Stimulated activated CD4-positive, alpha-beta T cell treated with anti-CD3 and anti-CD28 coated beads, Interleukin-1b, Interleukin-23, amount 100 ng/mL, for 24 hours (primary cell): ENCODE data around the gene RHEBL1.

Source experiments
- DNase-seq, 4 experiments: peaks; one replicate each; pipeline ENCODE4 v3.0.0-alpha.2; 2020; ENCODE audit warnings: low read depth in 4 of 4, low spot score in 1 of 4

Gene RHEBL1, protein sequence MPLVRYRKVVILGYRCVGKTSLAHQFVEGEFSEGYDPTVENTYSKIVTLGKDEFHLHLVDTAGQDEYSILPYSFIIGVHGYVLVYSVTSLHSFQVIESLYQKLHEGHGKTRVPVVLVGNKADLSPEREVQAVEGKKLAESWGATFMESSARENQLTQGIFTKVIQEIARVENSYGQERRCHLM

GRCh38 chr12:49069507-49070346 lies at the start of gene RHEBL1:
Gene RHEBL1, minus strand, starts transcription at chr12:49069979. Its CDS starts 194 bp downstream, at chr12:49069785.
- peak; percentile 95 to 98 (median 98) for DNase-seq

- DNase-seq: no peak
These were observed 41.4 kb upstream of the RHEBL1 start for GRCh38 chr12:49111206-49111605.

DNA sequence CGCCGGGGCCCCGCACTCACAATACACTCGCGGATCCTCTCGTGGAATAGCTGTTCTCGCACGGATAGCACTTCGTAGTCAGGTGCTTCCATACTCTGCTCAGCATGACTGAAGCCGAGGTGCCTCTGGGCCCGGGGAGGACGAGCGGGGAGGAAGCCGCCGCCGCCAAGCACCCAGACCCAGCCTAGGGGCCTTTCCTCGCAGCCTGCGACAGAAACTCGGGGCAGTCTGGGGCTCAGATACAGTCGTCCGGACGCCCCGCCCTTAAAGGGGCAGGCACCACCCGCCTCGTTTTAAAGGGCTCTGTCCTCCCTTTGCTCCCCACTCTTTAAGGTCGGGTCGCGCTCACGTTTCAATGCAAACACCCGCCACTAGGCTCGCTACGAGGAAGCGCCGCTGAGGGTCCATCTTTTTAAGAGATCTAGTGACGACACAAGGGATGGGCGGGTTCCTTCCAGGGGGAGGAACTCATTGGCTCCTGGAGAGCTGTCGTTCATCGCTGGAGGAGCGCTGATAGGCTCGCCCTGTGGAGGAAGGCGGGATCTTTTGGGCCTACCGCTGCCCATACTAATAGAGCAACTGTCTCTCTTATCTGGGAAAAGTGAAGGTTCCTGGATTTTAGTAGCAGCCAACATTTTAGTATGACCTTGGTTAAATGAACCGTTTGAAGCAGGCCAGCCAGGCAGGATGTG lies 40.8 kb upstream of the RHEBL1 start, which contains the start of gene LMBR1L:
Gene LMBR1L (minus strand): TSS at position 384 of the 692 bp plus-strand sequence. CDS start 292 bp downstream, at position 92.
- DNase-seq: peak; percentile 77 to 91 (median 88)

DNA sequence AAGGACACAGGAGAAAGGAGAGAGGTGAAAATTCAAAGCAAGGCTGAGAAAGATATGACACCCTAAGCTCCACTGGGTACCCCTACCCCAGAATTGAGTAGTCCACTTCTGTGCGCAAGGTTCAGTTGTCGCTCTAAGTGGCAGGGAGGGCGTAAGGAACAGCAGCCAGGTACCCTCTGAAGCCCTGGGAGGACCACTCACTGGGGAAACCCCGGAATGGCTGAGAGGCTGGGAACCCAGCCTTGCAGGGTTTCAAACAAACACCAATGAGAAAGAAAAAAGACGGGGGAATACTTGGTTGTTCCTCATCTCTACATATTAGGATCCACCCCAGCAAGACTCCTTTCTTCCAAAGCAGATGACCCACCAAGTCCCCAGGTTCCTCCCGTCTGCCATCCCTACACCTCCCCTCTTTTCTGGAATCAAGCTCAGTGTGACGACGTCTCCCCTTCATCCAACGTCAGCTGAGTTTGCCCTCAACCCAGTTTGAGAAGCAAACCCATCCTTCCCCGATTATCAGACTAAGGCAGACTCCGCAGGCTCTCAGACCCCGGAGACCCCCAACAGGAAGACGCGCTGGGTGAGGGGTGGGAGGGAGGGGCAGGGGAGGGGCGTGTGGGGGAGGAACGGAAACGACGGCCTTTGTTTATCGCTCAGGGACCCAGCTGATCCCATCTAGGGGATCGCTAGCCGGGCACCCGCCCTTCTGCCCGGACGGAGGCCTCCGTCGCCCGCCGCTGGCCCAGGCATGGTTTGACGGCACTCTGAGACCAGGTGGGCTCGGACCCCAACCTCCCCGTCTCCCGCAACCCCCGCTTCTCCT lies 40.1 kb upstream of the RHEBL1 start:
- no peak for DNase-seq

DNA sequence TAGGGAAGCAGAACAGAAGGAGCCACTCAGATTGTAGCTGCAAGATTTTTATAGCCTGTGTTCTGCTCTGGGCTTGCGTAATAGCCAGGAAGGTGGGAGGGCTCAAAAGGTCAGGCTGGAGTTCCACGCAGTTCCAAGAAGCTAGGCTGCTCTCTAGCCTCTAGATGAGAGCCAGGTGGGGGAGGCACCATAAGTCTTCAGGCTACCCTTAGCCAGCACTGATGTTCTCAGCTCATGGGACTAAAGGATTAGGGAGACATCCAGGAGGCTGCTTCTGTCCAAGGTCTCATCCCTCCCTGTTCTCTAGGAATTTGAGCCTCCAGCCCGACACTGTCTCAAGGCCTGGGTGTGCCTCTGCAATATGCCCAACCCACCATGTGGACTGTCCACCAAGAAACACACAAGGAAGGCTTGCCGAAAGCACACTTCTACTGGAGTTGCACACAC lies 39.2 kb upstream of the RHEBL1 start:
- no peak for DNase-seq

DNA sequence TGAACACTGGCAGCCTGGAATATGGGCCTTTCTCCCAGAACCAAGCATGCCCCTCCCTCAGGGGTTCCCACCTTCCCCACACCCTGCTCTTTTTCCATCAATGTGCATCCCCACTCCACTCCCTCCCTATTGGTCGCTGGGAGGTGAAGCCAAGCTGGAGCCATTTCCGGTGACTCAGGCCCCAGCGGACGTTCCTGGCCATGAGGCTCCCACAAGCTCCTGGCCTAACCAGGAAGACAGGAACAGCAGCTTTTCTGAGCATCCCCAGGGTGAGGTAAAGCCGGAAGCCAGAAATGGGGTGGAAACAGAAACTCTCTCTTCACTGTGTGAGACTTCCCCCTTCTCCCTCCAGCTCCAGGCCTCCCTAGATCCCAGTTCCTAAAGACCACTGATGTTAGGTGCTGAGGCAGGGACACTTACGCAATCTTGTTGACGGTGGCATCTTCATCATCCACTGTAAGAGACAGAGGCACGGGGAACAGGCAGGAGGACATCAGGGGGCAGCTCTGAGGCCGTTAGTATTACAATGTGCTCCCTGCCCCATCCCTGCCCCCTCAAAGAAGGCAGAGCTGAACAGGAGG lies 35.8 kb upstream of the RHEBL1 start:
- no peak for DNase-seq

DNA sequence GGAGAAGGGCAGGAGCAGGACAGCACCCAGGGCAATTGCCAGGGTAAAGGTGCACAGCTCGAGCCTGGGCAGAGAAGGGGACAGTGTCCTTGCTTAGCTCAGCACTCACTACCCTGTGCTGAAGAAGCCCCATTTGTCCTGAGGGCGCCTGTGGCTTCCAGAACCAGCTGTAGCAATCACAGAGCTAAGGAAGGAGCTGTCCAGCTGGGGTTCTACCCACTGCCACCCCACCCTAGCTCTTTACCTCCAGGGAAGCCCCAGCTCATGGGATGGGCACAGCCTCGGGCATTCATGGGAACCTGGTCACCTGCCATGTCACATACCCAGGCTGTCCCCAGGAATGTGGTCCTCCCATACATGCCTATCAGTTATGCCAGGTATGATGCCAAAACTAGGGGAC lies 35.0 kb upstream of the RHEBL1 start:
- no peak for DNase-seq

GRCh38 chr12:49100380-49100779 lies 30.6 kb upstream of the RHEBL1 start:
- no peak for DNase-seq

- DNase-seq: no peak
These were observed 28.9 kb upstream of the RHEBL1 start for GRCh38 chr12:49098703-49099102.

- peak in 2 of 4 experiments; percentile 34 to 39 for DNase-seq
These were observed 28.3 kb upstream of the RHEBL1 start for GRCh38 chr12:49098035-49098451.

- no peak for DNase-seq
These were observed 27.6 kb upstream of the RHEBL1 start for GRCh38 chr12:49097381-49097780.

- no peak for DNase-seq
These were observed 25.2 kb upstream of the RHEBL1 start for GRCh38 chr12:49094975-49095365.

GRCh38 chr12:49094160-49094974 lies 24.6 kb upstream of the RHEBL1 start, which contains the start of gene DHH:
Gene DHH, minus strand, starts transcription at chr12:49094801. Its CDS starts 289 bp downstream, at chr12:49094512.
- DNase-seq: no peak

GRCh38 chr12:49093792-49094159 lies 24.0 kb upstream of the RHEBL1 start:
- no peak for DNase-seq

DNA sequence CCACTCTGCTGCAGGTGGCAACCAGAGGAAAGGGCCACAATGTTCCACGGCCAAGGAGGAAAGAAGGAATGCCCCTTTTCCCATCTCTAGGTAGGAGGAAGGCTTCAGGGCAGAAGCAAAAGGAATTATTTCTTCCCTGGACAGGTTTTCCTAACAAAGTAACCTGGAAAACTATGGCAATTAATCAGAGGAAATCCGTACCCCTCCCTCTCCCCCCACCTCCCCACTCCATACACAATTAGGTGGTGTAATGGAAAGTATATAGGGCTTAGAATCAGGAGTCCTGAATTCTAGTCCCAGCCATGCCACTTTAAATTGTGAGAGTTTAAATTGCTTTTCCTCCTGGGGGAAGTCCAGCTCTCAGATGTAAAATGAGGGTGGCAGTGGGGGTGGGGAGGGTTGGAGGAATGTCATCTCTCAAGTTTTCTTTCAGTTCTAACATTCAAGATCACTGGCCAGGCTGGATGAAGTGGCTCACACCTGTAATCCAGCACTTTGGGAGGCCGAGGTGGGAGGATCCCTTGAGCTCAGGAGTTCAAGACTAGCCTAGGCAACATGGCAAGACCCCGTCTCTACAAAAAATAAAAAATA lies 23.1 kb upstream of the RHEBL1 start:
- no peak for DNase-seq

DNA sequence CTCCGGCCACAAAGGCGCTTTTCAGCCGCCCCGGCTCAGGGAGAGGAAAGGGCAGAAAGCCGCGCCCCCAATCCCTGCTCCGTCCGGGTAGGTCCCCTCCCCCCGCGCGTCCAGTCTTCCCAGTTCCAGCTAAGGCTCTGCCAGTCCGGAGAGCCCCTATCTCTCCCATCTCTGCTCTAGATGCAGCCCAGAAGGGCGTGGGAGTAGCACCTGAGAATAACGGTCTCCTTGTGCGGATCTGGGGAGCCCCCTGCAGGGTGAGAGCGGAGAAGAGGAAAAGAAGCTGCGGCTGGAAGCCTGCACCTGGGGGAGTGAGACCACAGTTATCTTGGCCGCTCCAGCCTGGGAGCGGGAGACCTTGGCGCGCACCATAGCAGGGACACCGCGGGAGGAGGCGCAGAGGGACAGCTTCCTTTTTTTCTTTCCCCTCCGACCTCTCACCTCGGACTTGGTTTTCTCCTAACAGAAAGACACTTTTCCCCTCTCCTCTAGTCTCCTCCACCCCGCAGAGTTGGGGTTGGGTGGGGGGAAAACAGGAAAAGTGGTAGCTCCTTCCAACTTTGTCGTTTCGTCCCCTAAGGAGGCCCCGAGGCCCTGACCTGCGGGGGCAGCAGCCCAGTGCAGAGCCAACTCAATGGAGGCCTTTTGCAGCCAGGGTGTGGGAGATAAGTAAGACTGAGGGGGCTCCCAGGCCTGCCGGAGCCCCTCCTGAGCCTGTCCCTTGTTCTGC lies 22.5 kb upstream of the RHEBL1 start:
- peak in 3 of 4 experiments; percentile 34 to 57 (median 37) for DNase-seq

DNA sequence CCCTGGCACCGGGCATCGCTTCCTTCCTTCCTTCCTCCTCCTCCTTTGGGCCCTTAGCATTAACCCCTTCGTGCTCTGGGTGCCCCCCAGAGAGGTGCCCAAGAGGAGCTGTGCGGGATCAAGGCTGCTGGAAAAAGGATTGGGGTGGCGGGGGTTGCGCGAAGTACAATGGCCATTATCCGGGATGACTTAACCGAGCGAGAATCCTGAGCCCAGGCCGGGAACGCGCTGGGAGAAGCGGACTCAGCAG lies 22.0 kb upstream of the RHEBL1 start:
- DNase-seq: no peak

DNA sequence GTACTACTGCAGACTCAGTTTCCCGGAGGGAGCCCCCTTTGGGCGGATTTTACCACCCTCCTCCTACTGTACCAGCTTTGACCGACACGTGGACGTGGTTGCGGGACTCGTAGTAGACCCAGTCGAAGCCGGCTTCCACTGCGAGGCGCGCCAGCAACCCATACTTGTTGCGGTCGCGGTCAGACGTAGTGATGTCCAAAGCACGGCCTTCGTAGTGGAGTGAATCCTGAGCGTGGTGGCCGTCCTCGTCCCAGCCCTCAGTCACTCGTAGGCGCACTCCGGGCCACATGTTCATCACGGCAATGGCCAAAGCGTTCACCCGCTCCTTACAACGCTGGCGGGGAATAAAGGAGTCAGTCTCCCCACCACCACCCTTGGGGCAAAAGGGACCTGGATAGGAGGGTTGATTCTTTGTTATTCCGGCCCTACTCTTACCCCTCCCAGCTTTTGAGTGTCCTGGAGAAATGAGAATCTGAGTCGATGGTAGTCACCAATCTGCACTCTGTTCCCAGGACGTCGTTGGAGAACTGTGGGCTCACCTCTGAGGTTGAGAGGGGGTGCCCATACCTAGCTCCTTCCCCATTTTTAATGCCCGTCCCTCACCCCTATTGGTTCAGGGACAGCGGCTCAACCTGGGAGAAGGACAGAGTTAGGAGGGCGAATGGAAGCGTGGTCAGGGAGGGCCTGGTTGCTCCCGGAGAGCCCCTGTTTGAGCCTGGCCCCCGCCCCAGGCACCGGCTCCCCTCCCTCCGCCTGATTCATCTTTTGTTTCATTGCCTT lies 21.5 kb upstream of the RHEBL1 start:
- no peak for DNase-seq
